BE2C (cell line): ENCODE data around the gene TSHZ3.

Experiments
- DNase-seq: peaks from one replicate; pipeline ENCODE4 v3.0.0-alpha.2; 2020
- H3K27me3 ChIP-seq: fragments of 250-450 bp; sonication (Bioruptor Pico); 2 replicates; pipeline ENCODE4 v1.5.1; 2020; ENCODE audit warnings: mild to moderate bottlenecking
- H3K36me3 ChIP-seq: fragments of 250-450 bp; sonication (Bioruptor Pico); 2 replicates; pipeline ENCODE4 v1.5.1; 2020; ENCODE audit warnings: mild to moderate bottlenecking
- H3K4me1 ChIP-seq: fragments of 250-450 bp; sonication (Bioruptor Pico); 2 replicates; pipeline ENCODE4 v1.5.1; 2020
- H3K4me3 ChIP-seq: 2 replicates; pipeline ENCODE4 v1.5.1; 2011; ENCODE audit warnings: low read depth, low read length
- H3K9me3 ChIP-seq: fragments of 250-450 bp; sonication (Bioruptor Pico); 2 replicates; pipeline ENCODE4 v1.5.1; 2020
- CTCF ChIP-seq: IDR thresholded peaks from 2 replicates; pipeline ENCODE4 v1.5.1; 2012; ENCODE audit warnings: mild to moderate bottlenecking, low read depth, low read length

Gene TSHZ3

GRCh38 chr19:31232180-31232579, 117.1 kb downstream of the TSHZ3 start:
- TF ChIP-seq CTCF: no peak
- no peaks in the 10 kb centered on the region for H3K4me1 ChIP-seq
- no peaks in the 10 kb centered on the region for H3K27me3 ChIP-seq
- no peak overlapping the region for H3K4me3 ChIP-seq
- no peak for DNase-seq
- no peaks in the 10 kb centered on the region for H3K36me3 ChIP-seq
- H3K9me3 ChIP-seq: no peaks in the 10 kb centered on the region

GRCh38 chr19:31231237-31231636, 118.0 kb downstream of the TSHZ3 start:
- Histone ChIP-seq H3K27me3 (no peaks in the 10 kb centered on the region), H3K4me1 (no peaks in the 10 kb centered on the region), H3K4me3 (no peak overlapping the region), H3K36me3 (no peaks in the 10 kb centered on the region), H3K9me3 (no peaks in the 10 kb centered on the region)
- no peak for DNase-seq
- TF ChIP-seq CTCF: no peak

- no peak for DNase-seq
- Histone ChIP-seq H3K4me1 (no peaks in the 10 kb centered on the region), H3K27me3 (no peaks in the 10 kb centered on the region), H3K9me3 (no peaks in the 10 kb centered on the region), H3K4me3 (no peak overlapping the region), H3K36me3 (no peaks in the 10 kb centered on the region)
- no peak for TF ChIP-seq CTCF
Observed at GRCh38 chr19:31226151-31226935, 122.9 kb downstream of the TSHZ3 start.
